ENCODE measurements around the gene MCC.

GRCh38 chr5:113054899-113055298 lies 433.4 kb downstream of the MCC start:
- no peak for TF ChIP-seq POLR2A (IDR thresholded peaks at IDR 0.05)
- no peak for TF ChIP-seq POLR2AphosphoS5 (IDR thresholded peaks at IDR 0.05)

Measured in breast epithelium (tissue), 3 donors.